IMR-90 (cell line): Measurements from ENCODE around the gene ACSL3. TPM values are rescaled to one million over a fixed set of nuclear protein-coding genes. Genes with fewer than 3 reads are reported as not detected.

ENCODE experiments used
- ATAC-seq: fragments of 200-7000 bp; cut with Tn5 transposase; 2 replicates; pipeline ENCODE4 v1.9.1; 2020; ENCODE audit warnings: low read depth, mild to moderate bottlenecking, moderate library complexity
- BruUV-seq: library from RNA; stranded (reverse); fragments of 400-500 nt; replicated peaks from 2 replicates; lab custom pipeline; 2021; lab: Mats Ljungman, UMichigan
- CTCF ChIA-PET: fragments of 300-600 bp; formaldehyde crosslinking; extraction: SDS; loops from one replicate; lab custom pipeline; 2021; ENCODE audit warnings: antibody characterized with exemption; lab: Yijun Ruan, JAX
- POLR2A ChIA-PET: fragments of 300-600 bp; sonication (Branson Sonifier 250); formaldehyde crosslinking; loops from one replicate; lab custom pipeline; 2022; ENCODE audit warnings: antibody characterized with exemption; ENCODE audit not compliant: unreplicated experiment; lab: Charles Lee
- DNase-seq: peaks from one replicate; pipeline ENCODE4 v3.0.0; 2013
- H2AFZ ChIP-seq: replicated peaks from 2 replicates; pipeline ENCODE3; 2013; ENCODE audit warnings: low read length, mild to moderate bottlenecking; ENCODE audit not compliant: poor library complexity
- H2AK5ac ChIP-seq: 2 replicates; pipeline ENCODE4 v1.6.1; 2013; ENCODE audit warnings: low read depth, low read length, inconsistent platforms
- H2AK9ac ChIP-seq: replicated peaks from 2 replicates; pipeline ENCODE3; 2013; ENCODE audit warnings: mild to moderate bottlenecking, low read depth, low read length, moderate library complexity; ENCODE audit not compliant: poor library complexity
- H2BK120ac ChIP-seq: 2 replicates; pipeline ENCODE4 v1.6.1; 2013; ENCODE audit warnings: low read depth, low read length, inconsistent platforms
- H2BK15ac ChIP-seq: 3 replicates; pipeline ENCODE4 v1.6.1; 2013; ENCODE audit warnings: low read depth, low read length, inconsistent platforms
- H2BK20ac ChIP-seq: 2 replicates; pipeline ENCODE4 v1.6.1; 2013; ENCODE audit warnings: low read depth, mild to moderate bottlenecking, inconsistent platforms, low read length, moderate library complexity
- H2BK5ac ChIP-seq: 2 replicates; pipeline ENCODE4 v1.6.1; 2013; ENCODE audit warnings: mild to moderate bottlenecking, low read depth, low read length, inconsistent platforms; ENCODE audit not compliant: poor library complexity, severe bottlenecking
- H3K14ac ChIP-seq: replicated peaks from 2 replicates; pipeline ENCODE4 v1.6.1; 2013; ENCODE audit warnings: low read depth, low read length, inconsistent platforms
- H3K18ac ChIP-seq: 2 replicates; pipeline ENCODE4 v1.6.1; 2013; ENCODE audit warnings: low read depth, low read length, control low read depth
- H3K23ac ChIP-seq: 2 replicates; pipeline ENCODE4 v1.6.1; 2013; ENCODE audit warnings: low read depth, low read length, inconsistent platforms
- H3K27ac ChIP-seq: 2 replicates; pipeline ENCODE4 v1.5.1; 2013; ENCODE audit warnings: mild to moderate bottlenecking, control low read depth, low read length; ENCODE audit not compliant: insufficient read depth
- H3K27me3 ChIP-seq: 2 replicates; pipeline ENCODE4 v1.6.1; 2013; ENCODE audit warnings: low read length; ENCODE audit not compliant: control insufficient read depth, insufficient read depth
- H3K36me3 ChIP-seq: 2 replicates; pipeline ENCODE4 v1.6.1; 2013; ENCODE audit warnings: low read length, mixed read lengths; ENCODE audit not compliant: control insufficient read depth, insufficient read depth
- H3K4ac ChIP-seq: 2 replicates; pipeline ENCODE4 v1.6.1; 2013; ENCODE audit warnings: low read depth, low read length, inconsistent platforms
- H3K4me1 ChIP-seq: 2 replicates; pipeline ENCODE4 v1.6.1; 2013; ENCODE audit warnings: low read length, mixed read lengths; ENCODE audit not compliant: control insufficient read depth, insufficient read depth
- H3K4me2 ChIP-seq: 2 replicates; pipeline ENCODE4 v1.6.1; 2013; ENCODE audit warnings: low read depth, mild to moderate bottlenecking, control low read depth, low read length, moderate library complexity
- H3K4me3 ChIP-seq: 2 replicates; pipeline ENCODE4 v1.5.1; 2013; ENCODE audit warnings: low read depth, mild to moderate bottlenecking, control low read depth, low read length, moderate library complexity; ENCODE audit not compliant: insufficient read depth
- H3K56ac ChIP-seq: 2 replicates; pipeline ENCODE4 v1.6.1; 2013; ENCODE audit warnings: low read length, inconsistent platforms; ENCODE audit not compliant: insufficient read depth; ENCODE audit errors: extremely low read depth
- H3K79me1 ChIP-seq, 2 experiments: 2 replicates each; pipeline ENCODE4 v1.6.1; 2013; ENCODE audit warnings: low read length in 2 of 2, inconsistent platforms in 1 of 2, low read depth in 1 of 2
- H3K9ac ChIP-seq: 2 replicates; pipeline ENCODE4 v1.6.1; 2013; ENCODE audit warnings: low read depth, low read length, control low read depth
- H3K9me1 ChIP-seq: 2 replicates; pipeline ENCODE4 v1.6.1; 2013; ENCODE audit warnings: low read length, inconsistent platforms; ENCODE audit not compliant: insufficient read depth
- H3K9me3 ChIP-seq: 2 replicates; pipeline ENCODE4 v1.6.1; 2013; ENCODE audit warnings: low read length; ENCODE audit not compliant: control insufficient read depth, insufficient read depth
- H4K20me1 ChIP-seq: 2 replicates; pipeline ENCODE4 v1.6.1; 2013; ENCODE audit warnings: low read length, inconsistent platforms; ENCODE audit not compliant: insufficient read depth
- H4K5ac ChIP-seq: 2 replicates; pipeline ENCODE4 v1.6.1; 2013; ENCODE audit warnings: mild to moderate bottlenecking, low read depth, low read length, control low read depth
- H4K8ac ChIP-seq, 2 experiments: 2 replicates each; pipeline ENCODE4 v1.6.1; 2013; ENCODE audit warnings: low read depth in 2 of 2, low read length in 2 of 2, control low read depth in 1 of 2, inconsistent platforms in 1 of 2
- H4K91ac ChIP-seq: 2 replicates; pipeline ENCODE4 v1.6.1; 2013; ENCODE audit warnings: low read depth, low read length, inconsistent platforms; ENCODE audit not compliant: insufficient read depth
- BHLHE40 ChIP-seq: fragments of 150-350 bp; IDR thresholded peaks from 2 replicates; pipeline ENCODE4 v1.6.1; 2016; ENCODE audit warnings: mild to moderate bottlenecking, low read depth, low read length
- CEBPB ChIP-seq: IDR thresholded peaks from 2 replicates; pipeline ENCODE4 v1.6.1; 2012; ENCODE audit warnings: low read depth, low read length, improper control_type of control experiment
- CHD1 ChIP-seq: IDR thresholded peaks from 2 replicates; pipeline ENCODE4 v1.6.1; 2012; ENCODE audit warnings: low read depth, low read length, improper control_type of control experiment
- FOS ChIP-seq: fragments of 150-350 bp; IDR thresholded peaks from 2 replicates; pipeline ENCODE4 v1.6.1; 2016; ENCODE audit warnings: low read depth, low read length
- MAFK ChIP-seq: IDR thresholded peaks from 2 replicates; pipeline ENCODE4 v1.6.1; 2012; ENCODE audit warnings: low read depth, low read length, improper control_type of control experiment
- MAZ ChIP-seq: IDR thresholded peaks from 2 replicates; pipeline ENCODE4 v1.6.1; 2012; ENCODE audit warnings: low read depth, mild to moderate bottlenecking, low read length, improper control_type of control experiment, moderate library complexity, borderline replicate concordance
- MXI1 ChIP-seq: IDR thresholded peaks from 2 replicates; pipeline ENCODE4 v1.6.1; 2012; ENCODE audit warnings: low read depth, mild to moderate bottlenecking, low read length, moderate library complexity, borderline replicate concordance
- POLR2A ChIP-seq: IDR thresholded peaks from 2 replicates; pipeline ENCODE4 v1.6.1; 2012; ENCODE audit warnings: mild to moderate bottlenecking, low read depth, low read length
- RAD21 ChIP-seq: IDR thresholded peaks from 2 replicates; pipeline ENCODE4 v1.6.1; 2012; ENCODE audit warnings: low read length, improper control_type of control experiment
- RCOR1 ChIP-seq: IDR thresholded peaks from 2 replicates; pipeline ENCODE4 v1.6.1; 2012; ENCODE audit warnings: mild to moderate bottlenecking, low read length, improper control_type of control experiment; ENCODE audit not compliant: insufficient replicate concordance
- SMC3 ChIP-seq: fragments of 150-350 bp; IDR thresholded peaks from 2 replicates; pipeline ENCODE4 v1.6.1; 2016; ENCODE audit warnings: low read depth, mild to moderate bottlenecking, antibody characterized with exemption, low read length, moderate library complexity
- WGBS, 2 experiments: methylation state at CpG; one replicate each; pipeline versions ENCODE4 v1.1.5 to v1.1.7; 2013; ENCODE audit warnings: missing lambda C conversion rate in 2 of 2; ENCODE audit not compliant: insufficient read length in 1 of 2; ENCODE audit errors: extremely low coverage in 2 of 2; 5-methylcytosine and 5-hydroxymethylcytosine counted together
- dilution Hi-C: fragments of 300-500 bp; cut with HindIII; formaldehyde crosslinking; loops from one replicate; pipeline ENCODE4 v1.14.3; 2018; ENCODE audit warnings: low sequenced_read_pairs; ENCODE audit not compliant: unreplicated experiment
- in situ Hi-C: fragments of 300-500 bp; cut with MboI; formaldehyde crosslinking; loops from 3 replicates; pipeline ENCODE4 v1.14.3; 2019; ENCODE audit warnings: low sequenced_read_pairs, inconsistent platforms, mixed read lengths
- intact Hi-C: fragments of 100-400 bp; cut with micrococcal nuclease; formaldehyde crosslinking; loops from 2 replicates; pipeline ENCODE4 v1.10.0; 2022
- polyA plus RNA-seq, 3 experiments: library from polyadenylated mRNA; depleted of rRNA; stranded (reverse); fragments of >200 nt; gene quantifications; 2 replicates each; pipeline ENCODE4 v1.2.3, GENCODE V29; 2012; ENCODE audit warnings: low replicate concordance in 1 of 3
- total RNA-seq: library from RNA; depleted of rRNA; stranded (reverse); fragments of >200 nt; gene quantifications from 2 replicates; pipeline ENCODE4 v1.2.3, GENCODE V29; 2012
- TF ChIP-seq, protein P1 (sequence below): fragments of 150-350 bp; IDR thresholded peaks from 2 replicates; pipeline ENCODE4 v1.6.1; 2016; ENCODE audit warnings: low read depth, mild to moderate bottlenecking, low read length, moderate library complexity, borderline replicate concordance
- TF ChIP-seq, protein P2 (sequence below): fragments of 150-350 bp; IDR thresholded peaks from 2 replicates; pipeline ENCODE4 v1.6.1; 2017; ENCODE audit warnings: mild to moderate bottlenecking, antibody characterized with exemption, low read length, low read depth
- TF ChIP-seq, protein P3 (sequence below): conservative IDR thresholded peaks from 2 replicates; pipeline ENCODE4 v1.5.1; 2012; ENCODE audit warnings: mild to moderate bottlenecking, low read depth, low read length, improper control_type of control experiment

Gene ACSL3
- total and polyA plus RNA-seq, 2 of the 4 experiments (the other 2 are of a cell fraction): 31.0 to 84.2 TPM

DNA sequence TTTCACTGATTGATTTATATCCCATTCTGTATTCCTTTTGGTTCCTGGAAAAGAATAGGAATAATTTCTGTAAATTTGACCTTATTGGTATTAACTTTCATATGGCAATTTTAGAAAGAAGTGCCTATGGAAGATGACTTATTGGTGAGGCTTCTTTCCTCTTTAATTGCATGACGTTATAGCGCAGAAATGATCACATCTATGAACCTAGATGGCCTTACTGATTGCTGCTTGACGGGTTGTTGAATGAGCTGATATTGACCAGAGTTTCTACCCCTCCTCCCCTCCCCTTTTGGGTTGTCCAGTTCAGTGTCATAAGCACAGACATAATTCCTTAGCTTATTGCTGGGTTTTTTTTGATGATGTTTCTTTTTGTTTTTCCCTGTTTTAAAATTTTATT is 14.6 kb downstream of the ACSL3 start:
- BruUV-seq: no TSS peak
- intact Hi-C loops (no loop called here), in situ Hi-C loops (no loop called here), dilution Hi-C loops (no loop called here)
- Histone ChIP-seq H4K91ac (no peak overlapping the region), H3K4ac (no peak overlapping the region), H3K9me3 (no peaks in the 10 kb centered on the region), H4K5ac (no peak overlapping the region), H3K18ac (no peak overlapping the region), H2AK9ac (no peak overlapping the region), H3K9me1 (peaks cover 17% of the 10 kb centered on the region), H3K4me2 (no peak overlapping the region), H2AFZ (no peak overlapping the region), H2BK15ac (no peak overlapping the region), H2AK5ac (no peak overlapping the region), H3K14ac (no peak overlapping the region), H3K36me3 (no peaks in the 10 kb centered on the region), H2BK20ac (no peak overlapping the region), H2BK5ac (no peak overlapping the region), H3K27ac (no peak overlapping the region), H4K20me1 (peaks cover 78% of the 10 kb centered on the region), H3K56ac (no peak overlapping the region), H4K8ac (no peak overlapping the region), H3K79me1 (peaks cover 20 to 64% of the 10 kb centered on the region in 2 experiments), H3K4me3 (no peak overlapping the region), H2BK120ac (no peak overlapping the region), H3K9ac (no peak overlapping the region), H3K4me1 (peaks cover 5% of the 10 kb centered on the region), H3K27me3 (no peaks in the 10 kb centered on the region), H3K23ac (no peak overlapping the region)
- CTCF ChIA-PET: interaction anchor here (0.6 to 1.4 kb wide), 6 partner anchors 10 to 981 kb away, joined by 3 to 4 read pairs (median 3); no protein-coding TSS in a partner anchor
- no CpG with 5 or more reads among the region's 3 CpGs for WGBS, 2 experiments
- TF ChIP-seq BHLHE40: no peak
- TF ChIP-seq POLR2A: no peak
- no peak for TF ChIP-seq RAD21
- TF ChIP-seq, protein P1, sequence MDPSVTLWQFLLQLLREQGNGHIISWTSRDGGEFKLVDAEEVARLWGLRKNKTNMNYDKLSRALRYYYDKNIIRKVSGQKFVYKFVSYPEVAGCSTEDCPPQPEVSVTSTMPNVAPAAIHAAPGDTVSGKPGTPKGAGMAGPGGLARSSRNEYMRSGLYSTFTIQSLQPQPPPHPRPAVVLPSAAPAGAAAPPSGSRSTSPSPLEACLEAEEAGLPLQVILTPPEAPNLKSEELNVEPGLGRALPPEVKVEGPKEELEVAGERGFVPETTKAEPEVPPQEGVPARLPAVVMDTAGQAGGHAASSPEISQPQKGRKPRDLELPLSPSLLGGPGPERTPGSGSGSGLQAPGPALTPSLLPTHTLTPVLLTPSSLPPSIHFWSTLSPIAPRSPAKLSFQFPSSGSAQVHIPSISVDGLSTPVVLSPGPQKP: no peak
- no peak for TF ChIP-seq RCOR1
- TF ChIP-seq MAFK: no peak
- TF ChIP-seq CEBPB: no peak
- TF ChIP-seq MXI1: no peak
- TF ChIP-seq, protein P2, sequence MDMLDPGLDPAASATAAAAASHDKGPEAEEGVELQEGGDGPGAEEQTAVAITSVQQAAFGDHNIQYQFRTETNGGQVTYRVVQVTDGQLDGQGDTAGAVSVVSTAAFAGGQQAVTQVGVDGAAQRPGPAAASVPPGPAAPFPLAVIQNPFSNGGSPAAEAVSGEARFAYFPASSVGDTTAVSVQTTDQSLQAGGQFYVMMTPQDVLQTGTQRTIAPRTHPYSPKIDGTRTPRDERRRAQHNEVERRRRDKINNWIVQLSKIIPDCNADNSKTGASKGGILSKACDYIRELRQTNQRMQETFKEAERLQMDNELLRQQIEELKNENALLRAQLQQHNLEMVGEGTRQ: no peak
- TF ChIP-seq SMC3: no peak
- TF ChIP-seq, protein P3, sequence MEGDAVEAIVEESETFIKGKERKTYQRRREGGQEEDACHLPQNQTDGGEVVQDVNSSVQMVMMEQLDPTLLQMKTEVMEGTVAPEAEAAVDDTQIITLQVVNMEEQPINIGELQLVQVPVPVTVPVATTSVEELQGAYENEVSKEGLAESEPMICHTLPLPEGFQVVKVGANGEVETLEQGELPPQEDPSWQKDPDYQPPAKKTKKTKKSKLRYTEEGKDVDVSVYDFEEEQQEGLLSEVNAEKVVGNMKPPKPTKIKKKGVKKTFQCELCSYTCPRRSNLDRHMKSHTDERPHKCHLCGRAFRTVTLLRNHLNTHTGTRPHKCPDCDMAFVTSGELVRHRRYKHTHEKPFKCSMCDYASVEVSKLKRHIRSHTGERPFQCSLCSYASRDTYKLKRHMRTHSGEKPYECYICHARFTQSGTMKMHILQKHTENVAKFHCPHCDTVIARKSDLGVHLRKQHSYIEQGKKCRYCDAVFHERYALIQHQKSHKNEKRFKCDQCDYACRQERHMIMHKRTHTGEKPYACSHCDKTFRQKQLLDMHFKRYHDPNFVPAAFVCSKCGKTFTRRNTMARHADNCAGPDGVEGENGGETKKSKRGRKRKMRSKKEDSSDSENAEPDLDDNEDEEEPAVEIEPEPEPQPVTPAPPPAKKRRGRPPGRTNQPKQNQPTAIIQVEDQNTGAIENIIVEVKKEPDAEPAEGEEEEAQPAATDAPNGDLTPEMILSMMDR: no peak
- no peak for TF ChIP-seq MAZ
- no peak for TF ChIP-seq CHD1
- TF ChIP-seq FOS: no peak
- POLR2A ChIA-PET: no interaction called here
- DNase-seq (no peak), ATAC-seq (no peak)
